Measurements from ENCODE around the gene USH1C.

The USH1C gene

DNA sequence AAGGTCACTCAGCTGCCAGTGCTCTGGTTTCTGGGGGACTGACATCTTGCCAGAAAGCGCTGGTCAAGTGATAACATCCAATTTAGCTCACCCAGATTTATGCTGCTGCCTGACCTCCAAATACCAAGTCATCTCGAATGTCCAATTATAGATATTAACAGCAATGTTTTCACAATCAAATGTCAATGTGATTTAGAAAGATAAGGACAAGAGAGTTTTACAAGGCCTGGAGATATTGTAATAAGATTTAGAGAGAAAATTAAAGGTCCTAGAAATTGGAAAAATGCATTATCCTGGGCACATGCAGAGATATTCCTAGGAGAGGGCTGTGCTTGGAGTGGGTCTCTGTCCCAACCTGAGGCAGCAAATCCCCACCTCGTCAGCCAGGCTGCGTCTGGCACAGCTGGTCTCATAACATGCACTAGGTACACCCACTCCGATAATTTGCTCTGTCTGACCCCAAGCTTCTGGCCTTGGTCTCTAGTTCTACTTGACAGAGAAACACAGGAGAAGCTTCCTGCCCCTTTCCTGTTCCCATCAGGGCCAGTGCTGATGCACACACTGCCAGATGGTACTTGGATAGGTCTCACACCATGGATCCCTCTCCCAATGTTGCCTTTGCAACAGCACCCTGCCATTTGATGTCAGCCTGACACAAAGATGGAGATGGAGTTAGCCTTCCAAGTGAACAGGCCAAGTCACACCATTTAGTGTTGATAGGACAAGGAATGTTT lies 28.6 kb downstream of the USH1C start:
- H3K36me3 Mint-ChIP-seq (ENCODE audit: low read depth) = no peaks in the 10 kb centered on the region
- DNase-seq = no peak
- H3K27ac Mint-ChIP-seq = no peak overlapping the region
- no peaks in the 10 kb centered on the region for H3K4me1 Mint-ChIP-seq (ENCODE audit: low read depth)
- H3K27me3 Mint-ChIP-seq = peaks cover 6% of the 10 kb centered on the region
- no peak overlapping the region for H3K4me3 Mint-ChIP-seq
- H3K9me3 Mint-ChIP-seq = no peaks in the 10 kb centered on the region

DNA sequence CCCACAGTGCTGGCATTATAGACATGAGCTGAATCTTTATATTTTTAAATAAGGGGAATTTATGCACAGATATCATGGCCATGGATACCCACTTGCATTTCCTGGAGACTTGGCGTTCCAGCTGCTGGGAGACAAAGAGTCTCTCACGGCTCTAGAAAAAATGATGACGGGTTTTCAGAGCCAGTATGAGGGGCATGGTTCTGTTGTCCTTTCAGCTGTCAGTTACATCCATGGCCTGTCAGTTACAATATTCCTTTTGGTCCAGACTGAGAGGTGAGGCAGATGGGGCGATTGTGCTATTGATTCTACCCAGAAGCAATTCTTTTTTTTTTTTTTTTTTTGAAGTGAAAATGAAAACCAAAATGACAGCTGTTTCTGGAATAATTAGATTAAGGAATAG lies 29.7 kb downstream of the USH1C start:
- no peak overlapping the region for H3K4me3 Mint-ChIP-seq
- no peaks in the 10 kb centered on the region for H3K36me3 Mint-ChIP-seq (ENCODE audit: low read depth)
- H3K27ac Mint-ChIP-seq = no peak overlapping the region
- H3K9me3 Mint-ChIP-seq = no peaks in the 10 kb centered on the region
- no peaks in the 10 kb centered on the region for H3K4me1 Mint-ChIP-seq (ENCODE audit: low read depth)
- no peak for DNase-seq
- H3K27me3 Mint-ChIP-seq = peaks cover 6% of the 10 kb centered on the region

DNA sequence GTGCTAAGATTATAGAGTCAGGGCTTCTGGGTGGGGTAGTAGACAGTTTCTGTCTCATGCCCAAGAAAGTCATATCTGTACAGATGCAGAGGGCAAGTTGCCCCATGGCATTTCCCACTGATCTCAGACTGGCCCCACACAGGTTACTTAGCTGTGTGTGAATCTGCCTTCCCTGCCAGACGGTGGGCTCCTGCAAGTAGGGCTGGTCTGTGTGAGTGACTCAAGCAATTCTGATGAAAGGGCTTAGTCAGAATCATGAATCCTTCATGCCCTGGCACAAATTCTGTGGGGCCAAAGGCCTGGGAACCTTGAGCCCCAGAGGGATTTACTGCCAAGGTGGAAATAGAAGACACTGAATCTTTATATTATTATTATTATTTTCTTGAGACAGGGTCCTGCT lies 30.4 kb downstream of the USH1C start:
- no peak for DNase-seq
- H3K36me3 Mint-ChIP-seq (ENCODE audit: low read depth) = no peaks in the 10 kb centered on the region

DNA sequence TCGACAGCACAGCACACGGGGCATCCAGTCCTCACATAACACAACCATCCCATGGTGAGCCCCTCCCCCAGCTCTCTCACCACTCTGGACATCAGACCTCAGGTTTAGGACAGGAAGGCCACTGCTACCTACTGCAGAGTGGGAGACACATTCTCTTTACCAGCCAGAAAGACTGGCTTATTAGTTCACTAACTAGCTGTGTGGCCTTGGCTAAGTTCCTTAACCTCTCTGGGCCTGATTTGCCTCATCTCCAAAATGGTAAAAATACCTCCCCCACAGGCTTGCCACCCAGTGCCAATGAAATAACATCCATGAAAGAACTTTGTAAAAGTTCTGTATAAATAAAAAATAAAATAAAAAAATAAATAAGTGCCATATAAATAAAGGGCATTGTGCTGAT lies 32.1 kb downstream of the USH1C start:
- Mint-ChIP-seq H3K9me3 (no peaks in the 10 kb centered on the region), H3K27me3 (peaks cover 13% of the 10 kb centered on the region)
- DNase-seq = no peak

More for the DNA sequence above, 30.4 kb downstream of the USH1C start:
- no peak overlapping the region for H3K27ac Mint-ChIP-seq
- H3K4me3 Mint-ChIP-seq = no peak overlapping the region
- no peaks in the 10 kb centered on the region for H3K4me1 Mint-ChIP-seq (ENCODE audit: low read depth)
- peaks cover 9% of the 10 kb centered on the region for H3K27me3 Mint-ChIP-seq
- H3K9me3 Mint-ChIP-seq = no peaks in the 10 kb centered on the region

DNA sequence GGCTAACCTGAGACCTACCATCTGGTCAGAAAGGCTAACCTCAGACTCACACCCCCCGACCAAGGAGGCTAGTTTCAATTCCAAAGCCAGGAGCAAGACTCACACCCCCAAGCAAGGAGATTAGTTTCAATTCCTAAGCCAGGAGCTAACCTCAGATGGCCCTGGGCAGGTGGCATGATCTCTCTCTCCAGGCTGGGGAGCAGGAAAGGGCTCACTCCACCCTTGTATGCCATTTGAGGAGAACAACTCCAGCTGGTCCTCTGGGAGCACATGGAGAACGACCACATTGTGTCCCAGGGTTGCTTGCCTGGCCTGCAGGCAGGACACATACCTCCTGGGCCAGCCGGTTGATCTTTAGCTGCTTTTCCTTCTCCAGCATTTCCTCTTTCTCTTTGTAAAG lies 32.6 kb downstream of the USH1C start:
- Mint-ChIP-seq H3K36me3 (ENCODE audit: low read depth) (no peaks in the 10 kb centered on the region), H3K27me3 (peaks cover 14% of the 10 kb centered on the region), H3K4me3 (no peak overlapping the region), H3K4me1 (ENCODE audit: low read depth) (no peaks in the 10 kb centered on the region), H3K9me3 (no peaks in the 10 kb centered on the region), H3K27ac (no peak overlapping the region)
- DNase-seq = no peak

More for the DNA sequence above, 32.1 kb downstream of the USH1C start:
- H3K27ac Mint-ChIP-seq = no peak overlapping the region
- H3K4me1 Mint-ChIP-seq (ENCODE audit: low read depth) = no peaks in the 10 kb centered on the region
- no peaks in the 10 kb centered on the region for H3K36me3 Mint-ChIP-seq (ENCODE audit: low read depth)
- H3K4me3 Mint-ChIP-seq = no peak overlapping the region

DNA sequence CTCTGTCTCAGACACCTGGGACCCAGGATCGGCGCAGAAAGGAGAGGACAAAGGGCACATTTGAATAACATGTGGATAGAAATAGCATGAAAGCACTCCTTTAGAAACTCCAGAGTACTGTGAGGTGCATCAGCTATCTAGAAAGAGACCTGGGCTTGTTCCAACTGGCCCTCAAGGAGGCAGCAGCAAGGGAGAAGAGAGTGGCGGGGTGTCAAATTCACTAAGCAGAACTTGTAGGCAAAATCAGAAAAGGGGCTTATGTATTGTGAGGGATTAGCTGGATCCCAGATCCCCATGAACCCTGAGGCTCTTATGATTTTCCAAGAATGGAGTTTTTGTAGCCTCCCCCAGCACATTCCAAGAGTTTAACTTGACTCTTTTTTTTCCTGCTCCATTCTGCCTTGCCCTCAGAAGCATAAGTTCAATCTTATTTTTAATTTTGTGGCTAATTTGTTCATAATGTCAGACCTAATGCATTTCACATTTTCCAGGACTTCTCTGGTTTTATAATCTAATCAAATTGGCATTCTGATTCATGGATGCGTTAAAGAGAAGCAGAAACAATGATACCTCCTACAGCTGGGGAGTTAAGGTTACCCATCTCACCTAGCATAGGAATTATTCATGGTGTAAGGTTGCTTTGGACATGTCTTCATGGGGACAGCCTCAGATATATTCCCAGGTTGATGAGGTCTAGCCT lies 33.6 kb downstream of the USH1C start:
- peaks cover 12% of the 10 kb centered on the region for H3K27me3 Mint-ChIP-seq
- H3K9me3 Mint-ChIP-seq = no peaks in the 10 kb centered on the region
- no peaks in the 10 kb centered on the region for H3K36me3 Mint-ChIP-seq (ENCODE audit: low read depth)
- no peak for DNase-seq
- no peak overlapping the region for H3K27ac Mint-ChIP-seq
- no peaks in the 10 kb centered on the region for H3K4me1 Mint-ChIP-seq (ENCODE audit: low read depth)
- no peak overlapping the region for H3K4me3 Mint-ChIP-seq

DNA sequence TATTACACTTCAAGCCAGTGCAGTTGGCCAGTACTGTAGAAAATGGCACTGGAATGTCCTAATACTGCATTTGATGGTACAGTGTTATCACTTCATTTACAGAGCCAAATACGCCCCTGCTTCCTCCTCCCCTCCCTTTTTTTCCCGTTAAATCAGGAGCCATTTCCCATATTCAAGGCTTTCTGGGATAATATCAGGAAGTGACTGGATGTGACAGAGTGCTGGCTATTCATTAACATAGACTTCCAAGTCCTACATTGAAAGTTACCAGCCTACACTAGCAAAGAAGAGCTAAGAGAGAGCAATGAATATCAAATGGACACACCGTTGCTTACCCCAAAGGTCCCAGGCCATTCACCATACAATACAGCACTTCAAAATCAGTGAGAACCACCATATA lies 35.4 kb downstream of the USH1C start:
- H3K27ac Mint-ChIP-seq = no peak overlapping the region
- no peaks in the 10 kb centered on the region for H3K4me1 Mint-ChIP-seq (ENCODE audit: low read depth)
- no peak overlapping the region for H3K4me3 Mint-ChIP-seq
- H3K9me3 Mint-ChIP-seq = no peaks in the 10 kb centered on the region
- peaks cover 18% of the 10 kb centered on the region for H3K27me3 Mint-ChIP-seq
- DNase-seq = no peak
- no peaks in the 10 kb centered on the region for H3K36me3 Mint-ChIP-seq (ENCODE audit: low read depth)

DNA sequence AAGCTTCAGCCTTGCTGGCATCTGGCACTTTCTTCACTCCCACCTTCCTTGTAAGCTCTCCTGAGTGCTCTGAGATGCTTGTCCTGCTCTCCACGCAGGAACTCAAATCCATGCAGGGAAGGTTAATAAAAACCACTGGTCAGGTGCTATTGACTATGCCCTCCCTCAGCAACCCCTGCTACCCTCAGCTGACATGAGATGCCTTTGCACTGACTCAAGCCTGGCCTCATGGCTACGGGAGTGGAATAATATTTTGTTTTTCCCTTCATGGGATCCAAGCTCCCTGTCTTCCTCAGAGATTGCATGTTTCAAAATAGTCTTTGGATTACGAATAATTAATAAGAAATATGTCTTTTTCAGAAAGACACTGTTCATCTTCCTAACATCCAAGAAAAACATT lies 35.9 kb downstream of the USH1C start:
- Mint-ChIP-seq H3K27me3 (peaks cover 18% of the 10 kb centered on the region), H3K9me3 (no peaks in the 10 kb centered on the region), H3K27ac (no peak overlapping the region), H3K36me3 (ENCODE audit: low read depth) (no peaks in the 10 kb centered on the region), H3K4me3 (no peak overlapping the region), H3K4me1 (ENCODE audit: low read depth) (no peaks in the 10 kb centered on the region)
- DNase-seq = no peak

DNA sequence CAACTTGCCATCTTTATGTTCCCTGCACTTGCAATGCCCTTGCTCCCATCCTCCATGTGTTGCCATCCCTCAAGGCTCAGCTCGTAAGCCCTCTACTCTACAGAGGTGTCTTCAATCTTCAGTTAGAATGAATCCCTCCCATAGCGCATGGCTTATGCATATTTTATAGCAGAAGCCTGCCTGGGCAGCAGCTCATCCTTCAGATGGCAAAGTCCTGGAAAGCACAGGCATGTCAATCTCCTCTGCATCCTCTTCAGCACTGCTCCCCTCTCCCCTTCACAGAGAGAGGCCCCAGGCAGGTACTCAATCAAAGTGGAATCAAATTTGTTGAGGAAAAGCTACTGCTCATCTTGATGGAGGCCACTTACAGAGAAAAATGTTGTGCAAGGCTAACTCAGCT lies 36.4 kb downstream of the USH1C start:
- H3K4me1 Mint-ChIP-seq (ENCODE audit: low read depth) = no peaks in the 10 kb centered on the region
- H3K4me3 Mint-ChIP-seq = no peak overlapping the region
- DNase-seq = no peak
- no peaks in the 10 kb centered on the region for H3K9me3 Mint-ChIP-seq
- H3K36me3 Mint-ChIP-seq (ENCODE audit: low read depth) = no peaks in the 10 kb centered on the region
- H3K27me3 Mint-ChIP-seq = peaks cover 16% of the 10 kb centered on the region
- H3K27ac Mint-ChIP-seq = no peak overlapping the region

DNA sequence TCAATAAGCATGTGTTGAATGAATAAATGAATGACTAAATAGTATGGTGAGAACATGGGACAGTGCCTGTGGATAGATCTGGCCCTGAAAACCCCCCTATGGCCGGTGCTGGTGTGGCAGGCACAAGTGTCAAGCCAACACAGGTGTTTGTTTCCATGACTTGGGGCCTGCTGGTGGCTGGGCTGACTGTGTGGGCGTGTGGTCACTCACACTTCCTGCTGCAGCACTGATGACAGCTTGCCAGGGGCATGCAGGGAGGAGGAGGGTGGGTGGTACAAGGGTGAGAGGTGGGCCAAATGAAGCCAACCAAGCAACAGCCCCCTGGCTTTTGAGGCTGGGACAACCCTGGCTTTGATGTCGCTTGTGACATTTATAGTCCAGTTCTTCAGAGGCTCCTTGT lies 37.3 kb downstream of the USH1C start:
- H3K36me3 Mint-ChIP-seq (ENCODE audit: low read depth) = no peaks in the 10 kb centered on the region
- H3K27ac Mint-ChIP-seq = no peak overlapping the region
- DNase-seq = no peak
- H3K4me1 Mint-ChIP-seq (ENCODE audit: low read depth) = no peaks in the 10 kb centered on the region
- H3K4me3 Mint-ChIP-seq = no peak overlapping the region
- H3K9me3 Mint-ChIP-seq = no peaks in the 10 kb centered on the region
- H3K27me3 Mint-ChIP-seq = peaks cover 16% of the 10 kb centered on the region

DNA sequence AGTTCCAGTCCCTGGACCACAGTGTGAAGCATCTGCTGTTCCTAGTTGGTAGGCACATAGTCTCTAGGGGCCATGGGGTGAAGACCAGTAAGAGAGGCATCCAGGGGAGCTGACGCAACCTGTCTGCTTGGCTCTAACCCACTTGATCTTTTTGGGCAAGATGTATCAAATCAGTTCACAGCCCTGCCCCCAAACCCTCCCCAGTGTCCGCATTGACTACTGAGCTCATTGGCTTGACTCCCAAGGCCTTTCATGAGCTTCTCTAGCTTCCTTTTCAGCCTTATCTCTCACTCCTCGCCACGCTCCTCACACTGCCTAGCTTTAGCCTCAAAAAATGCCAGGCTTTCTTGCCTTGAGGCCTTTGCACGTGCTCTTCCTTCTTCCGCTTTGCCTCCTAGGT lies 37.9 kb downstream of the USH1C start:
- no peak overlapping the region for H3K27ac Mint-ChIP-seq
- no peaks in the 10 kb centered on the region for H3K9me3 Mint-ChIP-seq
- H3K27me3 Mint-ChIP-seq = peaks cover 16% of the 10 kb centered on the region
- no peaks in the 10 kb centered on the region for H3K4me1 Mint-ChIP-seq (ENCODE audit: low read depth)
- no peak overlapping the region for H3K4me3 Mint-ChIP-seq
- H3K36me3 Mint-ChIP-seq (ENCODE audit: low read depth) = no peaks in the 10 kb centered on the region
- no peak for DNase-seq

DNA sequence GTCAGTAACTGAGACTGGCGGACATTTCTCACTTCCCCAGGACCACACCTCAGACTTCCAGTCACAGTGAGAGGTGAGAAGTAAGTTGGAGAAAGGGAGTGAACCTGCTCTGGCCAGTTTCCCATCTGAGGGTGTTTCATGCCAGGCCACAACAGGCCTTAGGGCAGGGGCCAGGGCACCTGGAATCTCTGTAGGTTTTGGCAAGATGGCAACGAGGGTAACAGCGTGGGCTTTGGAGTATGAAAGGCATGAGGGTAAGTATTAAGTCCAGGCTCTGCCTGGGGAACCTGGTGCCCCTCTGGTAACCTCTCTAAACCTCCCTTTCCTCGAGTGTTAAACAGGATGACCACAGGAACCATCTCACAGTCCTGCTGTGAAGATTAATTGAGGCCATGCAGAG lies 39.1 kb downstream of the USH1C start:
- H3K9me3 Mint-ChIP-seq = no peaks in the 10 kb centered on the region
- no peaks in the 10 kb centered on the region for H3K36me3 Mint-ChIP-seq (ENCODE audit: low read depth)
- DNase-seq = no peak
- no peaks in the 10 kb centered on the region for H3K4me1 Mint-ChIP-seq (ENCODE audit: low read depth)
- H3K4me3 Mint-ChIP-seq = no peak overlapping the region
- peaks cover 16% of the 10 kb centered on the region for H3K27me3 Mint-ChIP-seq
- H3K27ac Mint-ChIP-seq = no peak overlapping the region

DNA sequence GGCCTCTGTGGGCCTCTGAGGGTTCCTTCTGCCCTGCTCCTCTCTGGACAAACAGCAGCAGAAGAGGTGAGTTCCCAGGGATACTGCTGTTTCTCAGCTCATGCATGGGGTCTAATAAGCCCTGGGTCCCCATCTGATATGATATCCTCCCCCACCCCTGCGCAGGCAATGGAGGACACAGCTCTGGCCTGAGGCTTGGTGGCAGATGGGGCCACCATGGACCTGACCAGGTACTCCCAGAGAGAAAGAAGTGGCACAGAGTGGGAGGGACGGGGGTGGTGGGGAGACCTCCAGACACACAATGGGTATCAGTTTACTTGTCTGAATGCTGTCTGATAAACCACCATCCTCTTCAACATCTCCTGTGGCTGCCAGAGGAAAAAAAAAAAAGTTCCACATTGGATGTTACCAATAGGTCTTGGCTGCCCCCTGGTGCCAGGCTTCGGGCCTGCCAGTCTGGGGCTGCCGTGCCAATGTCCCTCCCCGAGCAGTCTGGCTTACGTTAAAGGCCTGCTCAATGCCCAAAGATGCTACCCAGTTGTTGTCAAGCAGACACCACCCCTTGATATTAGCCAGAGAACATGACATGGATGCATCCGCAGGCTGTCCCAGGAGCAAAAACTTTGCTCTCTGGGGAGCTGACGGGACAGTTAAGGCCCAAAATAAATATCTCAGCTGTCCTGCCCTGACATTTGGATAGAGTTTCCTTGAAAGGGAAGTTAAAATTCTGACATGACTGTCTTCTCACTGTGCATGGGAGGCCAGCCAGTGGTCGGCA lies 39.7 kb downstream of the USH1C start:
- no peaks in the 10 kb centered on the region for H3K9me3 Mint-ChIP-seq
- no peak overlapping the region for H3K4me3 Mint-ChIP-seq
- H3K27me3 Mint-ChIP-seq = peaks cover 16% of the 10 kb centered on the region
- no peak overlapping the region for H3K27ac Mint-ChIP-seq
- peak; percentile 86 for DNase-seq
- no peaks in the 10 kb centered on the region for H3K36me3 Mint-ChIP-seq (ENCODE audit: low read depth)
- no peaks in the 10 kb centered on the region for H3K4me1 Mint-ChIP-seq (ENCODE audit: low read depth)

DNA sequence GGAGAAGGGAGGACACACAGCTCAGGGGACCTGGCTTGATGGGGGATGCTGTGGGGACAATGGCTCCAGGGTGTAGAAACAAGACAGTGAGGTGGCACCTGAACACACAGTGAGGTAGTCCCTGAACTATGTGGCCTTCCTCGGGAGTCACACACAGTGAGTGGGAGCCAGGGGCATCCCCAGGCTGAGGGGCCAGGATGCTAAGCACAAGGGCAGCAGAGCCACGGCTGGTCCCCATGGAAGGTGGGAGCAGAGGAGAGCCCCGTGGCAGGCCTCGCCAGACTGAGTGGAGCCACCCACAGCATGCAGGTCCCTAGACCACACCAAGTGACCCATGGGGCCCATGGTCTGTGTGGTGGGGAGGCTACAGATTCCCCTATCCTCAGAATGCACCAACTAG lies 41.6 kb downstream of the USH1C start:
- H3K4me3 Mint-ChIP-seq = no peak overlapping the region
- H3K9me3 Mint-ChIP-seq = no peaks in the 10 kb centered on the region
- no peak overlapping the region for H3K27ac Mint-ChIP-seq
- H3K27me3 Mint-ChIP-seq = peaks cover 9% of the 10 kb centered on the region
- no peaks in the 10 kb centered on the region for H3K36me3 Mint-ChIP-seq (ENCODE audit: low read depth)
- no peaks in the 10 kb centered on the region for H3K4me1 Mint-ChIP-seq (ENCODE audit: low read depth)
- DNase-seq = no peak

DNA sequence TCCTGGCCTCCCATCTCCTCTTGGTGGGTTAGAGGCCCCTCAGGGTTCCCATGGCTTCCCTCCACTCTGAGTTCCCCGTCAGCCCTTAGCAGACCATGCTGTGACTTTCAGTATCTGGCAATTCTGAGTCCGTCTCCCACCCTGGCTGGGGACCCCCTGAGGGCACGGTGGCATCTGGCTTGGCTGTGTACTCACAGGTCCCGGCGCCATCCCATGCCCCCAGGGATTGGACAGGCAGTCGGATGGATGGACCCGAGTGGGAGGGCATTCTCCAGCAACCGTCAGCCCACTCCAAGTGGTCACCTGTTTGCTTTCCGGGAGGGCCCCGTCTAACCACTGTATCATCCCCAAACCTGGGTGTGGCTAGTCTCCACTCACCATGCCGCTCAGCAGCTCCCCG lies 43.5 kb downstream of the USH1C start:
- Mint-ChIP-seq H3K27ac (no peak overlapping the region), H3K36me3 (ENCODE audit: low read depth) (no peaks in the 10 kb centered on the region), H3K27me3 (peaks cover 7% of the 10 kb centered on the region)

More for the DNA sequence above, 43.5 kb downstream of the USH1C start:
- Mint-ChIP-seq H3K4me3 (no peak overlapping the region), H3K9me3 (no peaks in the 10 kb centered on the region), H3K4me1 (ENCODE audit: low read depth) (no peaks in the 10 kb centered on the region)
- DNase-seq = no peak

Measured in activated T-cell treated with anti-CD3 and anti-CD28 coated beads, Interleukin-2, amount 50 U/mL, for 24 hours (primary cell).